ENCODE data around the gene WDR33.

Gene WDR33

GRCh38 chr2:127670957-127671290 lies 140.0 kb downstream of the WDR33 start:
- no peak overlapping the region for H3K4me3 ChIP-seq (ENCODE audit: low read depth, low read length)
- TF ChIP-seq, protein P1, sequence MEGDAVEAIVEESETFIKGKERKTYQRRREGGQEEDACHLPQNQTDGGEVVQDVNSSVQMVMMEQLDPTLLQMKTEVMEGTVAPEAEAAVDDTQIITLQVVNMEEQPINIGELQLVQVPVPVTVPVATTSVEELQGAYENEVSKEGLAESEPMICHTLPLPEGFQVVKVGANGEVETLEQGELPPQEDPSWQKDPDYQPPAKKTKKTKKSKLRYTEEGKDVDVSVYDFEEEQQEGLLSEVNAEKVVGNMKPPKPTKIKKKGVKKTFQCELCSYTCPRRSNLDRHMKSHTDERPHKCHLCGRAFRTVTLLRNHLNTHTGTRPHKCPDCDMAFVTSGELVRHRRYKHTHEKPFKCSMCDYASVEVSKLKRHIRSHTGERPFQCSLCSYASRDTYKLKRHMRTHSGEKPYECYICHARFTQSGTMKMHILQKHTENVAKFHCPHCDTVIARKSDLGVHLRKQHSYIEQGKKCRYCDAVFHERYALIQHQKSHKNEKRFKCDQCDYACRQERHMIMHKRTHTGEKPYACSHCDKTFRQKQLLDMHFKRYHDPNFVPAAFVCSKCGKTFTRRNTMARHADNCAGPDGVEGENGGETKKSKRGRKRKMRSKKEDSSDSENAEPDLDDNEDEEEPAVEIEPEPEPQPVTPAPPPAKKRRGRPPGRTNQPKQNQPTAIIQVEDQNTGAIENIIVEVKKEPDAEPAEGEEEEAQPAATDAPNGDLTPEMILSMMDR (IDR thresholded peaks at IDR 0.05; ENCODE audit: borderline replicate concordance, insufficient read depth, low read depth, low read length): no peak

- no peak overlapping the region for H3K4me3 ChIP-seq (ENCODE audit: low read depth, low read length)
- TF ChIP-seq, protein P1 (IDR thresholded peaks at IDR 0.05; ENCODE audit: borderline replicate concordance, insufficient read depth, low read depth, low read length): no peak
These were observed 140.7 kb downstream of the WDR33 start for GRCh38 chr2:127670055-127670956.

DNA sequence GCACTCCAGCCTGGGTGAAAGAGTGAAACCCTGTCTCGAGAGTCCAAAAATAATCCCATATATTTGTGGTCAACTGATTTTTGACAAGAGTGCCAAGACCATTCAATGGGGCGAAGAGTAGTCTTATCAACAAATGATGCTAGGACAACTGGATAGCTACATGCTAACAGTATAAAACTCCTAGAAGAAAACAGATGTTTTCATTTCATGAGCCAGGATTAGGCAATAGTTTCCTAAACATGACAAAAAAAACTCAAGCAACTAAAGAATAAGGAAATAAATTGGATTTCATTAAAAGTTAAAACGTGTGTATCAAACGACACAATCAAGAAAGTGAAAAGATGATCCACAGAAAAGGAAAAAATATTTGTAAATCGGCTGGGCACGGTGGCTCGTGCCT lies 141.9 kb downstream of the WDR33 start:
- no peak overlapping the region for H3K4me3 ChIP-seq (ENCODE audit: low read depth, low read length)
- TF ChIP-seq, protein P1 (IDR thresholded peaks at IDR 0.05; ENCODE audit: borderline replicate concordance, insufficient read depth, low read depth, low read length): no peak

GRCh38 chr2:127665267-127665893 lies 145.6 kb downstream of the WDR33 start:
- H3K4me3 ChIP-seq (ENCODE audit: low read depth, low read length): no peak overlapping the region
- TF ChIP-seq, protein P1 (IDR thresholded peaks at IDR 0.05; ENCODE audit: borderline replicate concordance, insufficient read depth, low read depth, low read length): no peak

- no peak overlapping the region for H3K4me3 ChIP-seq (ENCODE audit: low read depth, low read length)
- TF ChIP-seq, protein P1 (IDR thresholded peaks at IDR 0.05; ENCODE audit: borderline replicate concordance, insufficient read depth, low read depth, low read length): no peak
These were observed 146.1 kb downstream of the WDR33 start for GRCh38 chr2:127664895-127665225.

GRCh38 chr2:127664065-127664894 lies 146.7 kb downstream of the WDR33 start:
- H3K4me3 ChIP-seq (ENCODE audit: low read depth, low read length): no peak overlapping the region
- TF ChIP-seq, protein P1 (IDR thresholded peaks at IDR 0.05; ENCODE audit: borderline replicate concordance, insufficient read depth, low read depth, low read length): no peak
